ENCODE results near the gene VWA3A.

DNA sequence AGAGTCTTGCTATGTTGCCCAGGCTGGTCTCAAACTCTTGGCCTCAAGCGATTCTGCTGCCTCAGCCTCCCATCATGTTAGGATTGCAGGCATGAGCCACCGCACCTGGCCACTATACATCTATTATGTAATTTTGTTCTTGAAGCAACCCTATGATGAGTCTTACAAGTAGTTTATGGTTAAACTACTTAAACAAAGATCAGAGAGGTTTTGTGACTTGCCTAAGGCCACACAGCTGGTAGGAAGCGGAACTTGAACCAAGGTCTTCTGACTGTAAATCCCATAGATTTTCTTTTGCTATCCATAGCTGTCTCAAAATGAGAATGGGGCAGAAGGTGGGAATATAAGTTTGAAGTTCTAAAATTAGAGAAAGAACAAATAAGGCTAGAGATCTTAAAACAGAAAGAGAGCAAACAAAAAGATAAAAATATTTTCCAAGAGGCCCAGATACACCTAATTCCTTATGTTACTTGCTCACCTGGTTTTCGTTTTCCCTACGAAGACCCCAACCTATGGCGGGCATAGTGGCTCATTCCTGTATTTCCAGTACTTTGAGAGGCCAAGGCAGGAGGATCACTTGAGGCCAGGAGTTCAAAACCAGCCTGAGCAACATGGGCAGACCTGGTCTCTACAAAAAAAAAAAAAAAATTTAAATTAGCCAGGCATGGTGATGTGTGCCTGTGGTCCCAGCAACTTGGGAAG, 32.4 kb downstream of the VWA3A start:
- TF ChIP-seq, protein P1, sequence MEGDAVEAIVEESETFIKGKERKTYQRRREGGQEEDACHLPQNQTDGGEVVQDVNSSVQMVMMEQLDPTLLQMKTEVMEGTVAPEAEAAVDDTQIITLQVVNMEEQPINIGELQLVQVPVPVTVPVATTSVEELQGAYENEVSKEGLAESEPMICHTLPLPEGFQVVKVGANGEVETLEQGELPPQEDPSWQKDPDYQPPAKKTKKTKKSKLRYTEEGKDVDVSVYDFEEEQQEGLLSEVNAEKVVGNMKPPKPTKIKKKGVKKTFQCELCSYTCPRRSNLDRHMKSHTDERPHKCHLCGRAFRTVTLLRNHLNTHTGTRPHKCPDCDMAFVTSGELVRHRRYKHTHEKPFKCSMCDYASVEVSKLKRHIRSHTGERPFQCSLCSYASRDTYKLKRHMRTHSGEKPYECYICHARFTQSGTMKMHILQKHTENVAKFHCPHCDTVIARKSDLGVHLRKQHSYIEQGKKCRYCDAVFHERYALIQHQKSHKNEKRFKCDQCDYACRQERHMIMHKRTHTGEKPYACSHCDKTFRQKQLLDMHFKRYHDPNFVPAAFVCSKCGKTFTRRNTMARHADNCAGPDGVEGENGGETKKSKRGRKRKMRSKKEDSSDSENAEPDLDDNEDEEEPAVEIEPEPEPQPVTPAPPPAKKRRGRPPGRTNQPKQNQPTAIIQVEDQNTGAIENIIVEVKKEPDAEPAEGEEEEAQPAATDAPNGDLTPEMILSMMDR (IDR thresholded peaks at IDR 0.05), result no peak
- no peak for TF ChIP-seq TCF7L2 (IDR thresholded peaks at IDR 0.05; ENCODE audit: low read depth, low read length)

Data from Panc1 (cell line).